GM12864 (cell line): ENCODE data around the gene WDR72.

Experiments used
- DNase-seq: peaks from one replicate; pipeline ENCODE4 v3.0.0-alpha.2; 2011; ENCODE audit warnings: low read depth
- H3K4me3 ChIP-seq: 2 replicates; pipeline ENCODE4 v1.5.1; 2011; ENCODE audit warnings: mild to moderate bottlenecking, low read depth, low read length, control low read depth
- CTCF ChIP-seq: IDR thresholded peaks from 2 replicates; pipeline ENCODE4 v1.5.1; 2011; ENCODE audit warnings: low read depth, mild to moderate bottlenecking, moderate library complexity, low read length, control low read depth, inconsistent platforms; ENCODE audit errors: missing control alignments

WDR72 gene

GRCh38 chr15:53530761-53531160, 228.7 kb downstream of the WDR72 start:
- TF ChIP-seq CTCF, result no peak
- no peak overlapping the region for H3K4me3 ChIP-seq
- no peak for DNase-seq

- H3K4me3 ChIP-seq, result no peak overlapping the region
- no peak for TF ChIP-seq CTCF
- DNase-seq, result no peak
These were observed 231.5 kb downstream of the WDR72 start for GRCh38 chr15:53527996-53528395.

DNA sequence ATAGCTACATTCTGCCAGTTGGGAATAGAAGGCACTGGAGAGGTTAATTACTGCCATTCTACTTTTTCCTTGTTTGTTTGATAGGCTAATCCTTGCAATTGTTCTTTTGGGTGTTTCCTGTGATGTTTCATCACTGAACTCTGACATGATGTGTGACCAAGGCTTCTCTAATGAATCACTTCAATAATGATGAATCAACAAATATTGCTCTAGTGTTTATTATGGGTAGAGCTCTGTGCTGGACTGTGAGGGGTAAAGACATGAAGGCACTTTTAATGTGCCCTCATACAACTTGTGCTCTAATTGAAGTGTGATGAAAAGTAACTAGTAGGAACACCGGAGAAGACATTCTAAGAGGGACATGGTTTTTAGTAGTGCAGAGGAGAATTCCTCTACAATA, 233.6 kb downstream of the WDR72 start:
- TF ChIP-seq CTCF, result no peak
- H3K4me3 ChIP-seq, result no peak overlapping the region
- no peak for DNase-seq

DNA sequence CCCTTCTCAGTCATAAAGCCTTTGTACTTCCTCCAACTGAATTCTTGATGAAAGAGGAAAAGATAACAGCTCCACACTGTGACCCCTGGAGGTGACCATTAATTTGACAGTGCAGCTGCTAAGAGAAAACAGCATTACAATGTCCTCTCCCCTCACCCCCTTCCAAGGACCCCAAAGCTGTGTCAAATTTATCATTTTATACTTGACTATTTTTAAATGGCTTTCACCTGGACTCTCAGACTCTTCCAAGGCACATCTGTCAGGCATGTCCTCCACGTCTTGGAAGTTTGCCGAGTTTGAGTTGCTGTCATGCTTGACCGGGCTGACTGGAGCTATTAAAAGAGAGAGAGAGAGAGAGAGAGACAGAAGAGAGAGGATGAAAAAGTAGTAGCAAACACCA, 236.5 kb downstream of the WDR72 start:
- no peak for DNase-seq
- TF ChIP-seq CTCF, result no peak

DNA sequence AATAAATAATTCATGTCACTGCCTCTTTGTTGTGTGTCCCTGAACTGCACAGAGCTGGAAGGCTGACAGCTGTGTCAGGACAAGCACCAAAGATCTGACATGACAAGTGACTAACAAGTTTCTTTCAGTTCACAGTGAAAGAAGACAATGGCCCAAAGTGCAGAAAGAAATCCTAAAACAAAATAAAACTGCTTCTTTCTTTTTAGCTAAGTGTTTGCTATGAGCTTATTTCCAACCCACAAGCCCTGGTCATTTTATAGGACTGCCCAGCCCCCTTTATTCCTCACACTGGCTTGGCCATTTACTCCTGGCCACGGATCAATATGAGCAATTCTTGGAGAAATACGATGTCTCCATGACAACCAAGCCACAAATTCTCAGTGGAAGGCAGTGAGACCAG, 238.5 kb downstream of the WDR72 start:
- no peak for DNase-seq
- no peak overlapping the region for H3K4me3 ChIP-seq
- TF ChIP-seq CTCF, result no peak

More for the DNA sequence above, 236.5 kb downstream of the WDR72 start:
- no peak overlapping the region for H3K4me3 ChIP-seq

GRCh38 chr15:53513431-53513830, 246.0 kb downstream of the WDR72 start:
- DNase-seq, result no peak
- no peak overlapping the region for H3K4me3 ChIP-seq
- no peak for TF ChIP-seq CTCF

DNA sequence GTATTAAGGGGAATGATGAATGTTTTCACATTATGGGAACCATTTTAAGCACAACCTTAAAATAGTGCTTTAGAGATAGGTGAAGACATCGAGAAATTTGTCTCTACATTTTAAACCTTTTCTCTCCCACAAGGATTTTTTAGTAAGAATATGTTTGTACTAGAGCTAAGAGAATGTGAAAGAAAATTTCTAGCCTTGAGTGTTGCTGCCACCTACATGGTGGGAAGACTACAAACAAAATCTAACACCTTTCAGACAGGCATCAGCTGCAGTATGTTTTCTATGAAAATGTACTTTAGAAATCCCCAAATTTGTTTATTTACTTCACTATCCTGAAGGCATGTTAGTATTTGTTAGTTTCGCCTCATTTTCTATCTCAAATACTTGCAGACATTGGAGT, 247.4 kb downstream of the WDR72 start:
- no peak for TF ChIP-seq CTCF
- no peak for DNase-seq
- no peak overlapping the region for H3K4me3 ChIP-seq
